ENCODE data around the gene EIF2D.
"Not testable (repeated sequence)": the region's sequence is repeated elsewhere in the genome, so short reads cannot be mapped to it uniquely, and the experiment has no call there.

Gene EIF2D, protein sequence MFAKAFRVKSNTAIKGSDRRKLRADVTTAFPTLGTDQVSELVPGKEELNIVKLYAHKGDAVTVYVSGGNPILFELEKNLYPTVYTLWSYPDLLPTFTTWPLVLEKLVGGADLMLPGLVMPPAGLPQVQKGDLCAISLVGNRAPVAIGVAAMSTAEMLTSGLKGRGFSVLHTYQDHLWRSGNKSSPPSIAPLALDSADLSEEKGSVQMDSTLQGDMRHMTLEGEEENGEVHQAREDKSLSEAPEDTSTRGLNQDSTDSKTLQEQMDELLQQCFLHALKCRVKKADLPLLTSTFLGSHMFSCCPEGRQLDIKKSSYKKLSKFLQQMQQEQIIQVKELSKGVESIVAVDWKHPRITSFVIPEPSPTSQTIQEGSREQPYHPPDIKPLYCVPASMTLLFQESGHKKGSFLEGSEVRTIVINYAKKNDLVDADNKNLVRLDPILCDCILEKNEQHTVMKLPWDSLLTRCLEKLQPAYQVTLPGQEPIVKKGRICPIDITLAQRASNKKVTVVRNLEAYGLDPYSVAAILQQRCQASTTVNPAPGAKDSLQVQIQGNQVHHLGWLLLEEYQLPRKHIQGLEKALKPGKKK

DNA sequence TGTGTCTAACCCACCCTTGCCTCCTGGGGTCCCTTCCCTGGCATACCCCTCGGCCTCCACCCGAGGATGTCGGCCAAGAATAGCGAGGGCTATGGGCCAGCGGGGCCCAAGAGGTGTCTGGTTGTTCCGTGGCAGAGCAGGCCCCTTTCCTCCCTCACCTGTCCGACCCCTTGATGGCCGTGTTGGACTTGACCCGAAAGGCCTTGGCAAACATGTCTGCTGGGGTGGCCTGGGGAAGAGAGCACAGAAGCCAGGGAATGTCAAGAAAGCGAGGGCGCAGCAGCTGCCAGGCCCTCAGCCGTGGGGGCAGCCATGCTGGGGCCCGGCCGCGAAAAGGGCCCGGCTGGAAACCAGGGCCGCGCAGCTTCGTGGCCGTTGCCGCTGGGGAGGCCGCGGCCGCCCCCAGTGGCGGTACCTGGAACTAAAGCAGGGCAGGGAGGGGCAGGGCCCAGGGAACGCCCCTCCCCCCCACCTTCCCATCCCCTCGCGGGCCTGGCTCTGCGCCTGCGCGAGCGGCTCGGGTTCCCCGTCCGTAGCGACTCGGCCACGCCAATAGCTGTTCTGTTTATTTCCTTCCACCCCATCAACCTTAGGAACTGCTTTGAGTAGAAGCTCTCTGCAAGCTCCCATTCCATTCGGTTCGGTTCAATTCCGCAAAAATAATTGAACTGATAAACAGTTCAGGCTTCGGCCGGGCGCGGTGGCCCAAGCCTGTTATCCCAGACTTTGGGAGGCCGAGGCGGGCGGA, at the start of gene EIF2D:
TSS of gene EIF2D (minus strand) at position 337 of the 748 bp plus-strand sequence. CDS start at position 214, 123 bp downstream.
- DNase-seq (ENCODE audit: low read depth in 2 of 2), result peak; percentile 90 to 91

DNA sequence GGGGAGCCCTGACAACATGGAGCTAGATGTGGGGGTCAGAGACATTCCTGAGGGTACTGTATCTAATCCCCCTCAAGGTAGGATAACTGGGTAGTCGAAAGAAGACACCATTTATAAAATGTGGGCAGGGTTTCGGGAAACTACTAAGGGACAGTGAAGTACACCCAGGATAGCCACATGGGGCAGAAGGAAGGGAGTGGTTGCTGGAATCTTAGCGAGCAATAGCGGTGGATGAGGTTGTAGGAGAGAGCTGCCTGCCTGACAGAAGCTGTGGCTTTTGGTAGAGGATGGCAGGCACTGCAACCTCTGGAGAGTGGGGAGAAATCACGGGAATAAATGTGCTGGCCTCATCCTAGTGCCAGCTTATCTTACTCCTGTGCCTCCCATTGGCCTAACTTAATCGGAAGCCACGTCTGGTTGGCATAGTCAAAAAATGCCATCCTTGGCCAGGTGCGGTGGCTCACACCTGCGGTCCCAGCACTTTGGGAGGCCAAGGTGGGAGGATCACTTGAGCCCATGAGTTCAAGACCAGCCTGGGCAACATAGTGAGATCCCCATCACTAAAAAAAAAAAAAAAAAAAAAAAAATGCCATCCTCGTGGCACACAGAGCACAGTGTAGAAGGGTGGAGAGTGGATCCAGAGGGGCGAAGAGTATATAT, 49.0 kb upstream of the EIF2D start:
- no peak for DNase-seq (ENCODE audit: low read depth in 2 of 2)

DNA sequence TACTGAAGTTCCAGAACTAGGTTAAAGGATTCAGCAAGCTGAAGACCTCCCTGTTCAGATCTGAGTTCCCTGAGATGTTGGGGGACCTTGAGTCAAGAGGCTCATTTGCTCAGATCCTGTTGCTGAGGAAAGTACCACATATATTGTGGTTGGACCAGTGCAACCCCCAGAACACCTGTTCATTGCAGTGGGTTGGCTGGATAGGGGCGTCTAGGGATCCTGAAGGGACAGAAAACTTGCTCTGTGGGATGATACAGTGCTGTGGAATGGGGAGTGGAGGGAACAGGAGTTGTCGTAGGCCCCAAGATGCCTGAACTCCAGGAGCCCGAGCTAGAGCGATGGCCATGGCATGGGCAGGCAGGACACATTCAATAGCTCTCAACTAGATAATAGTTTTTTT, 47.9 kb upstream of the EIF2D start:
- no peak for DNase-seq (ENCODE audit: low read depth in 2 of 2)

DNA sequence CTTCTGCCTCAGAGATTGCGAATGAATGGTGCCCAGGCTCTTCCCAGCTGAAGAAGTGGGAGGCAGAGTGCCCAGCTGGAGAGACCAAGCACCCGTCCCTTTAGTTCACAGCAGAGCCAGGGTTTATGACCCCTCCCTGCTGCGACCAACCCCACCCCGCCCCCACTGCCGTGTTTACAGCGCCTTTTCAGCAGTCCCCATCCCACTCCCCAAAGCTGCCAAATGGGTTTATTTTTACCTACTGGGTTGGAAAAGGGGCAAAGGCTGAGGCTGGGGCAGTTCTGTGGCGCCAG, 46.7 kb upstream of the EIF2D start:
- no peak for DNase-seq (ENCODE audit: low read depth in 2 of 2)

DNA sequence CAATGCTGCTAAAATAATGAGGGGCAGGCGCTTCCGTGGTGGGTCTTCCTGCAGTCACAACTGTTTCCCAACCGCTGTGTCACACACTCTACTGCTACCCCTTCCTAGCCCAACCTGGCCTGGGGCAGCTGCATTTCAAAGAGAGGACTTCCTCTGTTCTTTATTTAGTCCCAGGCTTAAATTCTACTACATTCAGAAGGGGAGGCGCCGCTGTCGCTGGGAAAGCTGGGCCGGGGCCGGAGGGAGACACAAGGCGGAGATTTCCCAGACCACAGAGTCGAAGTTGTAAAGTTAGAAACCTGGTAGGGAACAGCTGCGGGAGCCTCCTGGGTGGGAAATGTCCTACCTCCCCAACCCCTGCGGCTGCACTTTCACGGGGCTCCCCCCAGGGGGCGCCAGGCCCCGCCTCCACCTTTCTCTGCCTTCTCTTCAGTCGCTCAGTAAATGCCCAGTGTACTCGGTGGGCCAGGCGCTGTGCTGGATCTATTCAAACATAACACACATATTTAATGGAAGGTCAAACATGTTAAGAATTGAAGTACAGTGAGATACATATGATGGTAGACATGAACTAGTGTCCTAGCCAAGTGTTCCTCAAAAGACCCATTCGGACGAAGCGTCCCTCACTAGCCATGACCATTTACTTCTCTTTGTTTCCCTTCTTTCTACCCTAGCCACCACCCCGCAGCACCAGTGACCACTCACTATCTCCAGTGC, 46.2 kb upstream of the EIF2D start:
- peak in 1 of 2 experiments; percentile 40 for DNase-seq (ENCODE audit: low read depth in 2 of 2)

DNA sequence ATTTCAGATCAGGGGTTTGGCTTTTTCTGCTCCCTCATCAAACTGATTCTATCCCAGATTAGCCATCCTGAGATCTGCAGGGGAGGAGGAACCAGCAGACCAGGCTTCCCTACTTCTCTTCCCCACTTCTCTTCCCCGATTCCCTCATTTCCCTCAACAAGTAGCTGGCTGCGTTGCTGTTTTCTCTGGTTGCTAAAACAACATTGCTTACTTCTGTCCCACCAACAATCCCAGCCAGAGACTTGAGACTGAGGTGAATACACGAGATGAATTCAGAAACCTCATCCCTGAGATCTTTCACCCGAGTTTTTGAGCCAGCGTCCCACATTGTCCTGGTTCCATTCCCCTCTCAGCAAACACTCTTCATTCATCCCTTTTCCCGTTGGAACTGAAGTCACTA, 45.5 kb upstream of the EIF2D start:
- no peak for DNase-seq (ENCODE audit: low read depth in 2 of 2)

DNA sequence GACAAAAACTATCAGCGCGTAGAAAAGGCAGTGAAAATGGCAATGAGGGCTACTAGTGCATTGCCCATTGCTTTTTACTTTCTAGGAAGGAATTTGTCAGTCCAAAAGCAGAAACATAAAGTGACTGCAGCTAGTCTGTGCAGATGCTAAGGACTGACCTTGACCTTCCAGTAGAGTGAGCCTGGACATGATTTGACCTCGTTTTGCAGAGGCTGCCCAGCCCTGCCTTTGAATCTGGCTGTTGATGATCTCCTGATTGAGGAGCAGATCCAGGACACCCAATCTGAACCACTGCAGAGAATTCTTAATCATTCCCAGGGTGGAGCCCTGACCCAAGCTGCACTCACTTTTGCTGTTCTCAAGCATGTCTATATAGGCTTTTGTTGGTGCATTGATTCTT, 44.7 kb upstream of the EIF2D start:
- no peak for DNase-seq (ENCODE audit: low read depth in 2 of 2)

DNA sequence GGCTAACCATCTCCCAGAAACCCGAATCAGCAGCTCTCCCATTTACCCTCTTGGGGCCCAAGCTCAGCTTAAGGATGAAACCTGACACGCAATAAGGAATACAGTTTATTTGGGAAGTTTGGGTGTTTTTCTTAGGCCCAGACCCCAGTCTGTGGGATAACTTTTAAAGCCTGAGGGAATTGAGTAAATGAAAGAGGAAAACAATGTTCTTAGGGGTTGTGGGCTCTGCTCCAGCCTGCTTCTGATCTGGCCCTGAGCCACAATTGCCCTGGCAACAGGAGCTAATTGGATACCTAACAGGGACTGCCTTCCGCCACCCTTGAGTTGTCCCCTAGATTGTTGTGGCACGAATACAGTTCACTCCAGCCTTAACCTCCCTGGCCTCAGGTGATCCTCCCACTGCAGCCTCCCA, 43.2 kb upstream of the EIF2D start:
- DNase-seq (ENCODE audit: low read depth in 2 of 2), result no peak

DNA sequence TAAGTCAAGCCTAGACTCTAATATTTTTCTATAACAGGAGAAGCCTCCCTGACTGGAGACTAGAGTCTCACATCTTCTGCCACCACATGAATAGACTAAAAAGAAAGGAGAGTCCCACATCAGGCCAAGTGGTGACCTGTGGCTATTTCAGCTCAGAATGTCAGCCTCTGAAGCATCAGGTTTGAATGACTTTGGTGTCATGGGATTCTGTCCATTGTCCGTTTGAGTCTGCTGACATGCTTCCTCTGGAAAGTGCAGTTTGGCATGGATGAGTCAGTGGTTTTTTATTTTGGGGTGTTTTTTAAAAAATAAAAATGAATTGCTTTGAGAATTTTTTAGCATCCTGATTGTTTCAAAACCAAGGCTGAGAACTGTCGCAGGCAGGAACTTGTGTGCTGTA, 42.6 kb upstream of the EIF2D start:
- no peak for DNase-seq (ENCODE audit: low read depth in 2 of 2)

DNA sequence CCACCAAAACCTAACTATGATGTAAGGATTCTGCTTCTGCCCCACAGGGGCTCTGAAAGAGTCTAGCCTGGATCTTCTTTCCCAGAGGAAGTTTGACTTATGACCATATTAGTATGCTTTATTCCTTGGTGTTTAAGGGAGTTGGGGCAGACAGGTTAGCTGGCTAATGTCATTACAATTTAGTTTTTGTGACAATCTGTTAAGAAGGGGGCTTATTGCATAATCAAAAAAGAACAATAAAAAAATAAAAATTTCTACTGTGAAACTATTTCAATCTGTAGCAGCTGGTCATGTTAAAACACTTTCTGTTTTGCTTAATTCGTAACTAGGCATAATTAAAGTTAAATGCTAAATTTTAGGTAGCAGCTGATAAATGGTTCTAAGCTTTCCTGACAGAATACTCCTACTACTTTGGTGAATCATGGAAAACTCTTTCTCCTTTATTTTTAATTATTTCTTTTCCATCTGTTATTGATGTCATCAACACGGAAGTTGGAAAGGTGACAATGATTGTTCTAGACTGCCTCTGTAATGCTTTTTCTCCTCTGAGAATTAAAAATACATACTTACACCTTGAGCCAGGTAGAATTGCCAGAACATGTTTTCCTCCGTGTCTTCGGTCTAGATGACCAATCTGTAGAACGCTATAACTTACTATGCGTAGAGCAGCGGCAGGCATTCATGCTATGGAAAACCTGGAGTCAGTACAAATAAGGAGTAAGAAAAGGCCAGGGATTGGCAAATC, 41.6 kb upstream of the EIF2D start:
- no peak for DNase-seq (ENCODE audit: low read depth in 2 of 2)

DNA sequence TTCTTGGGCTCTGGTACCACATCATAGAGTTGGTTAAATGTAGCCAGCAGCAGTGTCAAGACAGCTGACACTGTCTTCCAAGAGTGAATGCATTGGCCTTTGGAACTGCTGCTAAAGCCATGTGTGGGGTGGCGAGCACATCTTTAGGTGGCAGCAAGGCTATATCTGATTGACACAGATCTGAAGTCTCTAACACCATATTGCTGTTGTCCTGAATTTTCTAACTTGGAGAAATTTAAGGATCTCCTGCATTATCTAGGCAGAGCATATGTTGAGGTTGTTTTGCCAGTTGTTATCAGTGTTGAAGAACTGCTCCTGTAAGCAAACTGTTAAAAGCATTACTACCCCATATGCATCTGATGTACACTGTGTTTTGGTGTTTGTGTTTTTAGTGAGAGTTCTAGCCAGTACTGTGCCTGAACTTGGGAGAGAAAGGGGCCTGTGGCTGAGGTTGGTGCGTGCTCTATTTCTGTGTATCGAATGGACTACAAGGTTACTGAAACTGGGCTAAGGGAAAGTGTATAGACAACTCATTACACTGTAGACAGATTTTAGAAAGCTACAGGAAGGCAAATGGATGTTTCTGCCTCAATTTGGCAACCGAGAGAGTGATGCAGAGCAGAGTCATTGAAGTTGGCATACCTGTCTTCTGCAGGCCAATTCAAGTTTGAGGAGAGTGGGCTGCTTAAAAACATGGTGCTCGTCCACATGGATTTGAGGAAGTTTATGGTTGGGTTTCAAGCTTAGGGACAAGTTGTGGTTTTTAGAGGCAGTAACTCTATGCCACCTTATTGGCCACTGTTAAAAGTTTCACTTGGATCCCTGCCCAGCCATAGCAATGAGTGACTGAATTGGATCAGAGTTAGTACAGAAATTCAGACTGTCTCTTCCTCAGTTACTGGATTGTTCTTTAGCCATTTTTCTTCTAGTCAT, 40.0 kb upstream of the EIF2D start:
- no peak for DNase-seq (ENCODE audit: low read depth in 2 of 2)

DNA sequence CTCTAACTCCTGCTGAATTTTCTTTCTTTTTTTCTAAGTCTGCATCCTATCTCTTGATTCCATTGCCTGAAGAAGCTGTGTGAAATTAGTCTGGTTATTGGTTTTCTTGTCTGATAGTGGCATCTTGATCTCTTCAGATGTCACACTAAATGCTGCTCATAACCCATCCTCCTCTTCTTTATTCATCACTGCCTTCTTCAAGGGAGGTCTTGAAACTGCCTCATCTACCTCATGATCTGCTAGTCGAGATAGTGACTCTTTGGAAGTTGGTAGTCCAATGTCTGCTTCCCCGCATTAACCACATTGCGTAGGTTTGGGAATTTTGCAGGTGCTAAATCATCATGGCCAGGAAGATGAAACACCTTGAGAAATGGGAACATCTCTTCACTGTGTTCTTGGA, 38.7 kb upstream of the EIF2D start:
- no peak for DNase-seq (ENCODE audit: low read depth in 2 of 2)

DNA sequence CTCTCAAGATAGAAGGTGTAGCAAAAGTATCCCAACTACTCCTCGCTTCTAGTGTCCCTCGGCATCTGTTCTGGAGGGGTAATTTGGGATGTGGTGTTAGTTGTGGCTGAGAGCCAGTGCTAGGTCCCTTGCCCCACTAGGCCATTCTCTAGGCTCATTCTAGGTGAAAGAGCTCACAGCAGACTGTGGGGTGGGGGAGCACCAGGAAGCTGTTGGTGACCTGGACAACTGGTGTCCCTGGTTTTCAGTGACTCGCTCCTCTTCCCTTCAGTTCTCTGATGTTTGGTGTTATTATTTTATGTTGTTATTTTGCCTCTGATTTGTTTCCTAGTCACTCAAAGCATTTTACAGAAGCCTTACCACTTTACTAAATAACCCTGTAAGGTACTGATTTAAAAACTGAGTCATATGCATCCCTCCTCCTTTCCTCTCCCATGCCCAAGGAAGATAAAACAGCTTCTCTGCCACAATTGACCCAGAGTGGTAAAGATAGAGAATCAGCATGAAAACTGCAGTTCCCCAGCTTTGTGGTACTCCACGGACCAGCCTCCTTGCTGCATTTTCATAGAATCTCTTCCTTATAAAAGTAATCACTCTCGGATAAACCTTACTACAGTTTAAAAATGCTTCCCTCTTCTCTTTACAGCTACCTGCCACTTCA, 37.1 kb upstream of the EIF2D start:
- DNase-seq (ENCODE audit: low read depth in 2 of 2), result no peak

DNA sequence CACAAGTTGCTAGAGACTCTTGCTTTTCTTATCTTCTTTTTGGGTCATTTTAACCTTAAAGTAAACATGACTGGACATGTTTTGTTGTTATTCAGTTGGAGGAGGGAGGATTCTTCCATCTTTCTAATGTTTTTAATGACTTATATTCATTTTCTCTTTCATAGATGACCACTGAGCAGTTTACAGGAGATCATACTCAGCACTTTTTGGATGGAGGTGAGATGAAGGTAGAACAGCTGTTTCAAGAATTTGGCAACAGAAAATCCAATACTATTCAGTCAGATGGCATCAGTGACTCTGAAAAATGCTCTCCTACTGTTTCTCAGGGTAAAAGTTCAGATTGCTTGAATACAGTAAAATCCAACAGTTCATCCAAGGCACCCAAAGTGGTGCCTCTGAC, 35.0 kb upstream of the EIF2D start:
- no peak for DNase-seq (ENCODE audit: low read depth in 2 of 2)

DNA sequence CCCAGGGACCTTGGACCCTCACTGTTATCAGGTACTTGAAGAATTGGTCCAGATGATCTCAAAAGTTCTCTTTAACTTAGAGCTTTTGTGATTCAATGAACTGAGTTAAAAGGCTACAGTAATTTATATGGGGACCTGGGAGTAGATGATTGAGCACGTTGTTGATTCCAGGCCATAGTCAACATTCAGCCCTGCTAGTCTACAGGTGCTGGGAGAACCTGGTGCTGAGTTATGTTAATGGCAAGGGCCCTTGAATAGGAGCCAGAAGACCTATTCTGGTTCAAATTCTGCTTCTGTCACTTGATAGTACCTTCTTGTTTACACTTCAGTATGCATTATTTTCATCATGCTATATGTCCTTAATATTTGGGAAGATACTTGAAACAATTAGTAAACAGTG, 34.2 kb upstream of the EIF2D start:
- DNase-seq (ENCODE audit: low read depth in 2 of 2), result no peak

DNA sequence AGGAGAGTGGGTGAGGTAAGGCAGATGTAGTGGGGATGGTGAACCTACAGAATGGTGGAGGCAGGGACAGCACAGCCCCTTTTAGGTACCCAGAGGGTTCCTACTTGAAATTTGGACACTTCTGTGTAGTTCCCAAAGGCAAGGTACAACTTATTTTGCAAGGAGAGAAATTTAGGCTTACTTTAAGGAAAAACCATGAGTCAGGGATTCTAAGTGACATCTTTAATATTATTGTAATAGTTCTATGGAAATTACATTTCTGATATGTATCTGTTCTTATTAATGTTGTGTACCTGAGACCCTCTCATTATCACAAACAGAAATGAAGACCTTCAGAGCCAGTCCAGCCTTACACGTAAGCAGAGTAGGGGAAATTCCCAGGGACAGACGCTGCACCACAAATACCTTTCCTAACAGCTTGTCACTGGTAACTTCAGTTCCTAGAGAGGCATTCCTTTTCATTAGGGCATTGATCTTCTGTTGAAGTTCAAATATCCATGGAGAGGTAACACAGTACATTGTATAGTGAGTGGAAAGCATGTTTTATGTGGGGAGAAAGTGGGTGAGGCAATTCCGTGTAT, 30.9 kb upstream of the EIF2D start:
- no peak for DNase-seq (ENCODE audit: low read depth in 2 of 2)

DNA sequence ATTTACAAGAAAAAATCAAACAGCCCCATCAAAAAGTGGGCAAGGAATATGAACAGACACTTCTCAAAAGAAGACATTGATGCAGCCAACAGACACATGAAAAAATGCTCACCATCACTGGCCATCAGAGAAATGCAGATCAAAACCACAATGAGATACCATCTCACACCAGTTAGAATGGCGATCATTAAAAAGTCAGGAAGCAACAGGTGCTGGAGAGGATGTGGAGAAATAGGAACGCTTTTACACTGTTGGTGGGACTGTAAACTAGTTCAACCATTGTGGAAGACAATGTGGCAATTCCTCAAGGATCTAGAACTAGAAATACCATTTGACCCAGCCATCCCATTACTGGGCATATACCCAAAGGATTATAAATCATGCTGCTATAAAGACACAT, 29.8 kb upstream of the EIF2D start:
- DNase-seq (ENCODE audit: low read depth in 2 of 2), result not testable (repeated sequence)

DNA sequence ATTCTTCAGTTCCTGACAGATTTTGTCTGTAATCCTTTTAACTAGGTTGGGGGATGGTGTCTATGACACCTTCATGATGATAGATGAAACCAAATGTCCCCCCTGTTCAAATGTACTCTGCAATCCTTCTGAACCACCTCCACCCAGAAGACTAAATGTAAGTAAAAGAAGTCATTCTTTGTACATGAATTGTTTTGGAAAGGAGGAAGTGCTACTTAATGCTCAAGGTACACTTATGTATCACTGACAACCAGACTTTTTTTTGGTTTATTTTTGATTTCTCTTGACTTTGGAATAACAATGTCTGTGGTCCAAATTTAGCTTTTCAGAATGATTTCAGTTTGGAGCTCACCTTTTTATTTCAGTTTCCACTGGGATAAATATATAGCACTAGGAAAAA, 25.3 kb upstream of the EIF2D start:
- no peak for DNase-seq (ENCODE audit: low read depth in 2 of 2)

DNA sequence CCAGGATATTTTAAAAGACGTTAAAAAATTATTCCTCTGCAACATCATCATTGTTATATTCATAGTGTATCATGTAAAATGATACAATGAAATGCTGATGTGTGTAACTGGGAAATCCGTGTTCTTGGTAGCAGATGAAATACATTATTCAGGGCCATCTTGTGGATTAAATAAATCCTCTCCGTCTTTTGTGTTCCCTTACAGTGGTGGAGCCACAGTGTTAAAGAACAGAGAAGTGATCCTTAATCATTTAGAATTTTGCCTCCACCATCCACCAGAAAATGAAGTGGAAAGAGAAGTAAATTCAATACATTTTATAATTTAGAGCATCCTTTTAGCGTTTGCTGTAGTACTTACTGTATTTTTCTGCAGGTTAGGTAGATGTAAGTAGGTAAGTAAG, 24.4 kb upstream of the EIF2D start:
- DNase-seq (ENCODE audit: low read depth in 2 of 2), result no peak
